Ishikawa (cell line): ENCODE results near the gene ATP2C2.

Source experiments
- CEBPB ChIP-seq: IDR thresholded peaks from 2 replicates; pipeline ENCODE4 v1.6.1; 2012
- CREB1 ChIP-seq: IDR thresholded peaks from 2 replicates; pipeline ENCODE4 v1.6.1; 2012; ENCODE audit warnings: low read depth
- EGR1 ChIP-seq: IDR thresholded peaks from 2 replicates; pipeline ENCODE4 v1.6.1; 2012
- EP300 ChIP-seq: IDR thresholded peaks from 2 replicates; pipeline ENCODE4 v1.6.1; 2012; ENCODE audit warnings: borderline replicate concordance
- FOXM1 ChIP-seq: IDR thresholded peaks from 2 replicates; pipeline ENCODE4 v1.6.1; 2012; ENCODE audit warnings: low read depth, borderline replicate concordance
- MAX ChIP-seq: IDR thresholded peaks from 2 replicates; pipeline ENCODE4 v1.6.1; 2012
- NFIC ChIP-seq: IDR thresholded peaks from 2 replicates; pipeline ENCODE4 v1.6.1; 2012
- RAD21 ChIP-seq: IDR thresholded peaks from 2 replicates; pipeline ENCODE4 v1.6.1; 2012; ENCODE audit warnings: low read depth
- TAF1 ChIP-seq: IDR thresholded peaks from 2 replicates; pipeline ENCODE4 v1.6.1; 2012; ENCODE audit warnings: low read depth, mild to moderate bottlenecking
- TCF12 ChIP-seq: IDR thresholded peaks from 2 replicates; pipeline ENCODE4 v1.6.1; 2012; ENCODE audit warnings: low read depth
- TEAD4 ChIP-seq: IDR thresholded peaks from 2 replicates; pipeline ENCODE4 v1.6.1; 2012
- YY1 ChIP-seq: IDR thresholded peaks from 2 replicates; pipeline ENCODE4 v1.6.1; 2012; ENCODE audit warnings: low read depth
- ZBTB7A ChIP-seq: IDR thresholded peaks from 2 replicates; pipeline ENCODE4 v1.6.1; 2012; ENCODE audit warnings: low read depth
- TF ChIP-seq, protein P1 (sequence below): IDR thresholded peaks from 2 replicates; pipeline ENCODE4 v1.6.1; 2012
- TF ChIP-seq, protein P2 (sequence below): IDR thresholded peaks from 2 replicates; pipeline ENCODE4 v1.6.1; 2012; ENCODE audit warnings: low read depth, mild to moderate bottlenecking

The ATP2C2 gene

DNA sequence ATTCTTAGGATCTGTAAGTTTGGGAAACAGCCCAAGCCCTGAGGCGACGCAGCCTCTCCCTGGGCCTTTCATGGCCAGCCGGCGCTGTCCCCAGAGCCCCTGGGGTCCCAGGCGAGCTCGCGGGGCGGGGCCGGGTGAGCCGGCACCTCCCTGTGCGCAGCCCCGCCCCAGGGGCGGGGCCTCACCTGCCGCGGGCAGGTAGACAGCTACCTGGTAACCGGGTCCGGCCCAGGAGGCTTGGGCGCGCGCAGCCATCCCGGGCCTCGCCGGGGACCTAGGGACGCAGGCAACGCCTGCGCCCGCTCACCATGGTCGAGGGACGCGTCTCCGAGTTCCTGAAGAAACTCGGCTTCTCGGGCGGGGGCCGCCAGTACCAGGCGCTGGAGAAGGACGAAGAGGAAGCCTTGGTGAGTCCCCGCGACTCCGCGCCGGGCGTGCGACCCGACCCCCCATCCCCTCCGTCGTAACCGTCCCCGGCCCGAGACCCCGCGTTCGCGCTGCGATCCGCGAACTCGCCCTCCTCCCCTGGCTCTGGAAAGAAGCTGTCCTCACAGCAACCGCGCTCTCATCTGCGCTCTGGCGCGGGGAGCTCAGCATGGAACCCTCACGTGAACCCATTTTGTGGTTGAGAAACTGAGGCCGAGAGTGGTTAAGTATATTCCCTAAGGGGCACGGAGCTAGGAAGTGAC lies at the start of gene ATP2C2:
ATP2C2 (plus strand) TSS at position 231 of the 689 bp plus-strand sequence; CDS start at position 309, 78 bp downstream.
- TF ChIP-seq MAX (peak; percentile 26; the same call in 1 of the 2 replicates), TAF1 (no peak), ZBTB7A (0 out of 2 replicates have a peak, but pooled peaks have one; percentile 64)

GRCh38 chr16:84319146-84319760 lies 49.1 kb upstream of the ATP2C2 start:
- TF ChIP-seq, protein P1, sequence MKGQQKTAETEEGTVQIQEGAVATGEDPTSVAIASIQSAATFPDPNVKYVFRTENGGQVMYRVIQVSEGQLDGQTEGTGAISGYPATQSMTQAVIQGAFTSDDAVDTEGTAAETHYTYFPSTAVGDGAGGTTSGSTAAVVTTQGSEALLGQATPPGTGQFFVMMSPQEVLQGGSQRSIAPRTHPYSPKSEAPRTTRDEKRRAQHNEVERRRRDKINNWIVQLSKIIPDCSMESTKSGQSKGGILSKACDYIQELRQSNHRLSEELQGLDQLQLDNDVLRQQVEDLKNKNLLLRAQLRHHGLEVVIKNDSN, result no peak
- TF ChIP-seq FOXM1 (no peak), NFIC (no peak), TCF12 (no peak), CREB1 (no peak), CEBPB (no peak)

GRCh38 chr16:84320511-84320910 lies 47.8 kb upstream of the ATP2C2 start:
- no peak for TF ChIP-seq EGR1
- TF ChIP-seq TEAD4, result no peak
- TF ChIP-seq CEBPB, result no peak

DNA sequence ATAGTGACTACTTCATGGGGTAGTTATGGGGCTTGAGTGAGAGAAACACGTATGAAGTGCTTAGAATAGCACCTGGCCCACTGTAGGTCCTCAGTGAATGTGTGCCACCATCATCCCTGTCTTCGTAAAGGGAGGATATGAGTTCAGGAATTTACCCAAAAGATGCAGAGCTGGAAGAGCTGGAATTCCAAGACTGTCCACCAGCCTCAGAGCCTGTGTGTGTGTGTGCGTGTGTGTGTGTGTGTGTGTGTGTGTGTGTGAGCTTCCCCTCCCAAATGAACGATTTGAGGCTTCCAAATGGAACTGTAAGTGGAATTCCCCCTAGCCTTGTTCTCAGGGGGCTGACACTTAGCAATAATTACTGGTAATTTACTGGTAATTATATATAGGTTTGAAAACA lies 46.4 kb upstream of the ATP2C2 start:
- TF ChIP-seq, protein P2, sequence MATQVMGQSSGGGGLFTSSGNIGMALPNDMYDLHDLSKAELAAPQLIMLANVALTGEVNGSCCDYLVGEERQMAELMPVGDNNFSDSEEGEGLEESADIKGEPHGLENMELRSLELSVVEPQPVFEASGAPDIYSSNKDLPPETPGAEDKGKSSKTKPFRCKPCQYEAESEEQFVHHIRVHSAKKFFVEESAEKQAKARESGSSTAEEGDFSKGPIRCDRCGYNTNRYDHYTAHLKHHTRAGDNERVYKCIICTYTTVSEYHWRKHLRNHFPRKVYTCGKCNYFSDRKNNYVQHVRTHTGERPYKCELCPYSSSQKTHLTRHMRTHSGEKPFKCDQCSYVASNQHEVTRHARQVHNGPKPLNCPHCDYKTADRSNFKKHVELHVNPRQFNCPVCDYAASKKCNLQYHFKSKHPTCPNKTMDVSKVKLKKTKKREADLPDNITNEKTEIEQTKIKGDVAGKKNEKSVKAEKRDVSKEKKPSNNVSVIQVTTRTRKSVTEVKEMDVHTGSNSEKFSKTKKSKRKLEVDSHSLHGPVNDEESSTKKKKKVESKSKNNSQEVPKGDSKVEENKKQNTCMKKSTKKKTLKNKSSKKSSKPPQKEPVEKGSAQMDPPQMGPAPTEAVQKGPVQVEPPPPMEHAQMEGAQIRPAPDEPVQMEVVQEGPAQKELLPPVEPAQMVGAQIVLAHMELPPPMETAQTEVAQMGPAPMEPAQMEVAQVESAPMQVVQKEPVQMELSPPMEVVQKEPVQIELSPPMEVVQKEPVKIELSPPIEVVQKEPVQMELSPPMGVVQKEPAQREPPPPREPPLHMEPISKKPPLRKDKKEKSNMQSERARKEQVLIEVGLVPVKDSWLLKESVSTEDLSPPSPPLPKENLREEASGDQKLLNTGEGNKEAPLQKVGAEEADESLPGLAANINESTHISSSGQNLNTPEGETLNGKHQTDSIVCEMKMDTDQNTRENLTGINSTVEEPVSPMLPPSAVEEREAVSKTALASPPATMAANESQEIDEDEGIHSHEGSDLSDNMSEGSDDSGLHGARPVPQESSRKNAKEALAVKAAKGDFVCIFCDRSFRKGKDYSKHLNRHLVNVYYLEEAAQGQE, result no peak
- TF ChIP-seq EP300 (no peak), TAF1 (no peak), EGR1 (no peak), CREB1 (no peak), YY1 (no peak), NFIC (no peak), TCF12 (no peak), CEBPB (no peak), ZBTB7A (no peak)

DNA sequence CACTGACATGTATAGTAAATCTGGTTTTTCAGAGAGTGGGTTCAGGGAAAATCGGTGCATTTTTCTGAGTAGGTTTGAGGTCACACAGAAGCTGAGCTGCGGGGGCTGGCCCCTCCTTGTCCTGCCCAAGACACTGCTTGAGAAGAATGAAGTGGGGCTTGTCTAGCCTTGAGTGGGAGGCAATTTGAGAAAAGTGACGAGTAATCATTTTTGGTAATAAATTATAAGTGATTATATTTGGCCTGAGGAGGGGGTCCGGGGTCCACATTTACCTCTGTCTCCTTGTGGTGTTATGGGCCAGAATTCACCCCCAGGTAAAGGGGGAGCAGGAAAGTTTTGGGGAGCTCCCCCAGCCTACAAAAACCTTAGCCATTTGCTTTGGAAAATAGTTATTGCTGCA lies 45.6 kb upstream of the ATP2C2 start:
- TF ChIP-seq TEAD4 (no peak), CEBPB (no peak), EP300 (no peak), EGR1 (no peak), ZBTB7A (no peak), TCF12 (no peak), CREB1 (no peak), MAX (no peak), RAD21 (no peak), TAF1 (no peak)
- TF ChIP-seq, protein P2, result no peak
- TF ChIP-seq, protein P1, result no peak

GRCh38 chr16:84323606-84324005 lies 44.7 kb upstream of the ATP2C2 start:
- TF ChIP-seq EGR1, result no peak
- TF ChIP-seq RAD21, result no peak
- TF ChIP-seq, protein P1, result no peak
- TF ChIP-seq CEBPB, result no peak
- TF ChIP-seq MAX, result no peak
- TF ChIP-seq ZBTB7A, result no peak
- TF ChIP-seq YY1, result no peak
